HG03135 (cell line): Measurements from ENCODE around the gene PARG.
"Not testable (repeated sequence)": the region's sequence is repeated elsewhere in the genome, so short reads cannot be mapped to it uniquely, and the experiment has no call there.

Source experiments
- ATAC-seq: cut with Tn5 transposase; IDR thresholded peaks from one replicate; pipeline ENCODE4 v1.9.1; 2021; ENCODE audit warnings: mild to moderate bottlenecking, moderate library complexity; ENCODE audit not compliant: unreplicated experiment

The PARG gene

DNA sequence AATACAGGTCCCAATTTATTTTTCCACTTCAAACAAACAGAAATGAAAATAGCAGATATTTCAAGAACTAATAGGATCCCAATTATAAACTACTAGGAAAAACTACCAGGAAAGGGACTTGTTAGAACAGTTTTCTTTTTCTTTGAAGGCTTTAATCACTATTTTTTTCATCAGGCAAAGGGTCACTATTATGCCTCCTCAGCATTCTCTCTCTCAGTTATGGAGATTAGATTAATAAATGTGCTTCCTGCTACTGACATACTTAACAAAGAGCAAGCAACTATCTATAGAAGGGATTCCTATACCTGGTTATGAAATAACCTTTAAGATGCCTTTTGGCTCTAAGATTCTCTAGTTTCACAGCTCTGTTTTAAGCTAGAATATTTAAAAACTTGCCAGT, 108.7 kb downstream of the PARG start:
- no peak for ATAC-seq

DNA sequence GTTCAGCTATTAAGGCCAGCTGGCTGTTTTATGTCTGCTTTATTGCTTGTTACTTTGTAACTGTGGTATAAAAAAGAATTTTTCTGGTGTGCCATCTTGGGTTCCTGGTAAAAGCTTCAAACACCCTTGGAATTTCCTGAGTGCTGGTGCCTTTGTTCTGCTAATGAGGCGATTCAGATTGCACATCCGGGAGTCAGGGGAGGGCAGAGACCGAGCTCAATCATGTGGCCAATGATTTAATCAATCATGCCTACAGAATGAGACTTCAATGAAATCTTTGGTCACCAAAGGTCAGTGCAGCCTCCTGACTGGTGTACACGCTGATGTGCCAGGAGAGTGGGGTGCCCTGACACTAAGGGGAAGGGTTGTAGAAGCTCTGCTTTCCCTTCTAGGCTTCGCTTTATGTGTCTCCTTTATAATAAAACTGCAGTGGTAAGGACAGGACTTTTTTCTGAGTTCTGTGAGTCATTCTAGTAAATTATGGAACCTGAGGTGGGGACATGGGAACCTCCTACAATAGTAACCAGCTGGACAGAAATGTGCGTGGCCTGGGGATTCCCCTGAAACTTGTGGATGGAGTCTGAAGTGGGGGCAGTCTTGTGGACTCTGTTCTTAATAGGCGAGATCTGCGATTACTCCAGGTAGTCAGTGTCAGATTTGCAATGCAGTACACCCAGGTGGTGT, 110.3 kb downstream of the PARG start:
- ATAC-seq: no peak

GRCh38 chr10:49830846-49831245, 111.0 kb downstream of the PARG start:
- no peak for ATAC-seq

- ATAC-seq: no peak
Observed at GRCh38 chr10:49830016-49830415, 111.8 kb downstream of the PARG start.

DNA sequence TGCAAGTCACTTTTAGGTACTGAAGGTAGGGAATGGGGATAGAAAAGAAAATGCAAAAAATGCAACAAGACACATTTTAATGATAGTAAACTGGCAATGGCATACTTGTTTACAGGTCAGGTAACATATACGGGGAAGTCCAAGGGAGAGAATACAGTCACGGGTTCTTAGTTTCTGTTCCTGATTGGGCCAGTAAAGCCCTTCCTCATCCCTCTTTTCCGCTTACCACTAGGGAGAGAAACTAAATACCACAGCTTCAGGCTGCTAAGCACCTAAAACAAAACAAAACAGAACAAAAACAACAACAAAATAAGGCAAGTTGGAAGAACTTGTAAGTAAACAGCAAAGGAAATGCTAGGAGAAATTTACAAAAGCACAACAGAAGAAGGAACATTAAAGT, 114.5 kb downstream of the PARG start:
- no peak for ATAC-seq

DNA sequence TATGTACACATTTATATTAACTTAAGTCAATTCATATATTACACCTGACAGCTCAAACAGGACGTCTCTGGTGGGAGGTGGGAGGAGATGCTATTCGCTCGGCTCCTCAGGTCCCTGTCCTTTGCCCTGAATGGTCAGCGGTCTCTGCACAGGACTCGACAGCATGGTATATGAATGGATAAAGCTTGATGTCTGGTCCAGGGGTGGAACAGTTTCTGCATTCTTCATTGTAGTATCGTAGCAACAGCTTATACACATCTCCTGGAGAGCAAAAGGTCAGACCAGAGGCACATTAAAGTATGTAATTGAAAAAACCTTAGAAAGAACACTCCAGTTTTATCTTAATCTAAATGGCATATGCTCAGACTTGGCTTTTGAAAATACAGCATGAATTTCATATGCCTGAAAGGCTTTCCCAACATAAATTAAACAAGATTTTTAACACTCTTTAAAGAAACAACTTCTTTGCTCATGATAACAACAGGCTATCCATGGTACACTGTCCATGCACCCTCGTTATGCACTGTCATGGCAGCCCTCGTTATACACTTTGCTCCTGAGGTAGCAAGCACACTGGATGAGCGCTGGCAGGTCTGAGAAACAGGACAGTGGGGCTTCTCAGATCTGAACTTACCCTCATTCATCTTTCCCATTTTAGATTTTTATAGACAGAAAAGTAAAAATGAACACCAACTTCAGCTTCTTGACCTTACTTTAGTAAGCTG, 122.4 kb downstream of the PARG start:
- no peak for ATAC-seq

DNA sequence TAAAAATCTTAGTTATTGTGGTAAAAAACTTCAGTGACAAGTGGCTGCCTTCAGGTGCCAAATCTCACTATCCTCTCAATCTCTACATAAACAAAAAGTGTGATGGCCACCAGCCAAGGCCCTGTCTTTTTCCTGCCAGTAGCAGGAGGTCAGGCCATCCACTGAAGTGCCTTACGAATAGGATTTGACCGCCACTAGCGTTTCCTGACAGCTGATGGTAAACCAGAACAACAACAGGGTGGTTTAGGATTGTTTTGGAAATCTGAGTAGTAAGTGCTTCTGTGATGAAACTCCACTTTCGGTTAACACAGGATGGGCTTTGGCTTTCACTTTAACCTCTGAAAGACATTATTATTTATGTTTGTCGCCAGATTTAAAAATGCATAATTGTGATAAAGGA, 124.0 kb downstream of the PARG start:
- ATAC-seq: no peak

DNA sequence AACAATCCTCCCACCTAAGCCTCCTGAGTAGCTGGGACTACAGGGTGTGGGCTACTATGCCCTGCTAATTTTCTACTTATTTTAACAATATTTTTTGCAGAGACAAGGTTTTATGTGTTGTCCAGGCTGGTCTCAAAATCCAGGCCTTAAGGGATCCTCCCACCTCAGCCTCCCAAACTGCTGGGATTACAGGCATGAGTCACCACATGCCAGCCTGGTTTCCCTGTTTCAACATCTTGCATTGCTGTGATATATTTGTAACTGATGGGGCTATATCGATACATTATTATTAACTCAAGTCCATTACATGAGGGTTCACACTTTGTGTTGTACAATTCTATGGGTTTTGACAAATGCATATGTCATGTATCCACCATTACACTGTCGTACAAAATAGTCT, 137.8 kb downstream of the PARG start:
- no peak for ATAC-seq

GRCh38 chr10:49798275-49798674, 143.6 kb downstream of the PARG start:
- no peak for ATAC-seq

GRCh38 chr10:49791100-49791499, 150.7 kb downstream of the PARG start:
- no peak for ATAC-seq

DNA sequence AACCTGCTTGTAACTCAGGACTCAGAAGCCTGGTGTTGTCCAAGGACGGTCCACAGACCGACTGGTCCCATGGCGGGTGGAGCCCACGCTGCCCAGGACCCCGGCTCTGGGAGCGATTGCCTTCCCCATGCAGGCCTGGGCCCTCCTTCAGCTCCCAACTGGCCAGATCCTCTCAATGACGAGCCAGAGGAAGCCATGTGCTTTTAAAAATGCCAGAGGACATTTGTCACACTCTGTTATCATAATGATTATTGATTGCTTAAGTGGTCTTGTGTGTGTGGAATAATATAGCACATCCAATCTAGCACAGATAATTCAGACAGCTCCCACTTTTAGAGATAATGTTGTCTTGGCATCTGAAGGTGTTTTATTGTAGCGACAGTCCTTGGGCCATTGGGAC, 157.1 kb downstream of the PARG start:
- no peak for ATAC-seq

- ATAC-seq: no peak
Observed at GRCh38 chr10:49783645-49784044, 158.2 kb downstream of the PARG start.

GRCh38 chr10:49781247-49781646, 160.6 kb downstream of the PARG start:
- no peak for ATAC-seq

GRCh38 chr10:49778197-49778596, 163.6 kb downstream of the PARG start:
- no peak for ATAC-seq

GRCh38 chr10:49776851-49777250, 165.0 kb downstream of the PARG start:
- ATAC-seq: no peak

GRCh38 chr10:49775014-49775413, 166.8 kb downstream of the PARG start:
- ATAC-seq: no peak

DNA sequence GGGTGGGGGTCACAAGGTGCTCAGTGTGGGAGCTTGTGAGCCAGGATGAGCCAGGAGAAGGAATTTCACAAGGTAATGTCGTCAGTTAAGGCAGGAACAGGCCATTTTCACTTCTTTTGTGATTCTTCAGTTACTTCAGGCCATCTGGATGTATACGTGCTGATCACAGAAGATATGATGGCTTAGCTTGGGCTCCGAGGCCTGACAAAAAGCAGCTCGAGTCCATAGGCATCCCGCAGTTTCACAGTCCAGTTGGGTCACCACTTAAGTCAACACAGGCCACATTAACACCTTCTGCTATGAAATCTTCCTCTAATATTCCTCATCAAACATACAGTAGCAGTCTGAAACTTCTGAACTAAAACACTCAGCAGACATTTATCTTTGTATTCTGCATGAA, 168.9 kb downstream of the PARG start:
- ATAC-seq: not testable (repeated sequence)

DNA sequence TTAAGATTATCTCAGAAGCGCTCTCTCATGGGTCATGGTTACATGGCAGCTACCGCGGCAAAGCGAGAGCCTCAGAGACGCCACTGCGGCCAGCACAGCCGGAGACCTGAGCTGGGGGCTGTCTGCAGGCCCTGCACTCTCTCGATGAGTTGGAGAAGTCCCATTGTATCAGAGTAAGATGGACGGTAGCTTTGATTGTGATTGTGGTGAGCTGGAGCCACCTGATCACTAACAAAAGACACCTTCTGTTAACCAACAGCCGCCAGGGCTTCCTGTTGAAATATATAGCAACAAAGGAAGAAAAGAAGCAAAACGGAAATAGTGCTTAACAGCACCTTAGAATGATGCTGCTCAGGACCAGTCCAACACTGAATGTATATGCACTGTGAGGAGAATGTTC, 170.8 kb downstream of the PARG start:
- ATAC-seq: not testable (repeated sequence)

GRCh38 chr10:49769692-49770091, 172.1 kb downstream of the PARG start:
- ATAC-seq: no peak

DNA sequence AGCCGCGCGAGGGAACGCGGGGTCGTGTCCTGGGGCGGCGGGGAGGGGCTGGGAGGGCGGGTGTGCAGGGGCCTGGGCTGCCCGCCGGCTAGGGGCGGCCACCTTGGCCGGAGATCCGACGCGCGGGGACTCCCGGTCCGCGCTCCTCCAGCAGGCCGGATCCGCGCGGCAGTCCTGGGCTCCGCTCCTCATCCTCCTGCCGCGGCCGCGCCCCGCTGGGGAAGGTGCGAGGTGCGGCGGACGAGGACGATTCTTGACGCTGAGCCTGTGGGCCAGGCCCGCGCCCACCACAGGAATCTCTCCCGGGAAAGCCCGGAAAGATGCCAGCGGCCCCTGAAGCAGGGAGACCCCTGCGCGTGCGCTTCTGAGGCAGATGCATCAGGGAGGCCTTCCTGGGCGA, 173.1 kb downstream of the PARG start:
- ATAC-seq: no peak

GRCh38 chr10:49768329-49768728, 173.5 kb downstream of the PARG start:
- ATAC-seq: no peak
